Measurements from ENCODE around the gene IKZF2. TPM values are rescaled to one million over a fixed set of nuclear protein-coding genes. Genes with fewer than 3 reads are reported as not detected.

The IKZF2 gene
- total RNA-seq, 2 experiments from 2014 or later, result 20.0 to 45.1 TPM

DNA sequence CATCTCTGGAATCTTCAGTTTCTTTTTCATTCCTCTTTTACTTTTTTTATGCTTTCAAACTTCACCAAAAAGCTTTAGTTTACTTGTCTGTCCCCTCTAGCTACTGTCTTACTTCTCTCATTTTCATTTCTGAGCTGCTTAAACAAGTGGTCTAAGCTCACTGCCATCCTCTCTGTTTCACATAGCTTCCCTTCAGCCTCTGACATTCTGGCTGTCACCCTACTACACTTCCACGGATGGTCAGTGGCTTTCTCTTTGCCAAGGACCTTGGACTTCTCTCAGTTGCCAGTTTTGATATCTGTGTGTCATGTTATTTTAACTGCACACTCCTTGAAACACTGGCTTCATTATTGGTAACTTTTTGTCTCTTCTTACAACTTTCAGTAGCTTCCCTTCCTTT, 176.1 kb downstream of the IKZF2 start:
- no peak overlapping the region for H2AFZ ChIP-seq (ENCODE audit: low read length)
- no peak overlapping the region for H3K4me3 ChIP-seq (ENCODE audit: low read depth, low read length, poor library complexity, severe bottlenecking)
- no peaks in the 10 kb centered on the region for H3K79me2 ChIP-seq (ENCODE audit: insufficient read depth, low read depth, low read length)
- CTCF ChIA-PET (ENCODE audit: unreplicated experiment), result interaction anchor here (1.0 kb wide), 1 partner anchor 177 kb away, joined by 3 read pairs; no protein-coding TSS in a partner anchor
- no peaks in the 10 kb centered on the region for H3K9me2 ChIP-seq (ENCODE audit: insufficient read depth, low read length)
- H3K9me3 ChIP-seq (ENCODE audit: low read length), result no peaks in the 10 kb centered on the region
- BruUV-seq (replicated peaks), result no TSS peak
- H3K4me2 ChIP-seq (ENCODE audit: low read length), result no peak overlapping the region
- no peaks in the 10 kb centered on the region for H3K36me3 ChIP-seq (ENCODE audit: insufficient read depth, low read length)
- H4K20me1 ChIP-seq (ENCODE audit: insufficient read depth, low read length), result no peaks in the 10 kb centered on the region
- no peak for DNase-seq (ENCODE audit: low spot score)
- H3K27ac ChIP-seq (ENCODE audit: low read depth, low read length, poor library complexity, severe bottlenecking), result no peak overlapping the region
- POLR2A ChIA-PET, result interaction anchor here (0.6 kb wide), 1 partner anchor 1425 kb away, joined by 3 read pairs; no protein-coding TSS in a partner anchor
- no peaks in the 10 kb centered on the region for H3K4me1 ChIP-seq (ENCODE audit: insufficient read depth, low read length, poor library complexity, severe bottlenecking)
- intact Hi-C loops (cut with micrococcal nuclease; ENCODE audit: unreplicated experiment), result no loop called here
- TF ChIP-seq, protein P1, sequence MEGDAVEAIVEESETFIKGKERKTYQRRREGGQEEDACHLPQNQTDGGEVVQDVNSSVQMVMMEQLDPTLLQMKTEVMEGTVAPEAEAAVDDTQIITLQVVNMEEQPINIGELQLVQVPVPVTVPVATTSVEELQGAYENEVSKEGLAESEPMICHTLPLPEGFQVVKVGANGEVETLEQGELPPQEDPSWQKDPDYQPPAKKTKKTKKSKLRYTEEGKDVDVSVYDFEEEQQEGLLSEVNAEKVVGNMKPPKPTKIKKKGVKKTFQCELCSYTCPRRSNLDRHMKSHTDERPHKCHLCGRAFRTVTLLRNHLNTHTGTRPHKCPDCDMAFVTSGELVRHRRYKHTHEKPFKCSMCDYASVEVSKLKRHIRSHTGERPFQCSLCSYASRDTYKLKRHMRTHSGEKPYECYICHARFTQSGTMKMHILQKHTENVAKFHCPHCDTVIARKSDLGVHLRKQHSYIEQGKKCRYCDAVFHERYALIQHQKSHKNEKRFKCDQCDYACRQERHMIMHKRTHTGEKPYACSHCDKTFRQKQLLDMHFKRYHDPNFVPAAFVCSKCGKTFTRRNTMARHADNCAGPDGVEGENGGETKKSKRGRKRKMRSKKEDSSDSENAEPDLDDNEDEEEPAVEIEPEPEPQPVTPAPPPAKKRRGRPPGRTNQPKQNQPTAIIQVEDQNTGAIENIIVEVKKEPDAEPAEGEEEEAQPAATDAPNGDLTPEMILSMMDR (conservative IDR thresholded peaks at IDR 0.05; ENCODE audit: low read length), result no peak
- TF ChIP-seq EZH2phosphoT487 (IDR thresholded peaks at IDR 0.05; ENCODE audit: borderline replicate concordance, low read depth, low read length), result no peak

DNA sequence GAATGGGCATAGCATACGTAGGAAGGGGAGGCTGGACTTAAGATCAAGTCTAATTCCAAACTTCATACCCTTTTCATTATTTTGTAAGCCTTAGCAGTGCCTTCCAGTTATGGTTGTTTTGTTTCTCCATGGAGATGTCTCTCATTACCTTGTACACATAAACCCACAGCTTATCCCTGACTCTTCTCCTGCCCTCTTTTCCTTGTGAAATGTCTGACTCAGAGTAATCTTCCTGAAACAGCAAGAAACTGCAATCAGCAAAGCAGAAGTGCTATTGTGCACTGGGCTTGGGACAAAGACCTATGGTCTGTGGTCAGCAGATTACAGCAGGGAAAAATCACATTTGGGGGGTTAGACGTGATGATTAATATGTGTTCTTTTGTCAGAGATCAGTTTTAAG, 176.7 kb downstream of the IKZF2 start:
- H2AFZ ChIP-seq (ENCODE audit: low read length), result no peak overlapping the region
- no peaks in the 10 kb centered on the region for H3K79me2 ChIP-seq (ENCODE audit: insufficient read depth, low read depth, low read length)
- POLR2A ChIA-PET, result interaction anchor here (0.6 to 0.7 kb wide), 2 partner anchors 956 to 1425 kb away, joined by 3 read pairs; no protein-coding TSS in a partner anchor
- BruUV-seq (replicated peaks), result no TSS peak
- H3K9me2 ChIP-seq (ENCODE audit: insufficient read depth, low read length), result no peaks in the 10 kb centered on the region
- no peaks in the 10 kb centered on the region for H3K4me1 ChIP-seq (ENCODE audit: insufficient read depth, low read length, poor library complexity, severe bottlenecking)
- H3K4me3 ChIP-seq (ENCODE audit: low read depth, low read length, poor library complexity, severe bottlenecking), result no peak overlapping the region
- H4K20me1 ChIP-seq (ENCODE audit: insufficient read depth, low read length), result no peaks in the 10 kb centered on the region
- H3K36me3 ChIP-seq (ENCODE audit: insufficient read depth, low read length), result no peaks in the 10 kb centered on the region
- H3K9me3 ChIP-seq (ENCODE audit: low read length), result no peaks in the 10 kb centered on the region
- CTCF ChIA-PET (ENCODE audit: unreplicated experiment), result interaction anchor here (1.0 kb wide), 1 partner anchor 178 kb away, joined by 3 read pairs; no protein-coding TSS in a partner anchor
- intact Hi-C loops (cut with micrococcal nuclease; ENCODE audit: unreplicated experiment), result no loop called here
- no peak overlapping the region for H3K4me2 ChIP-seq (ENCODE audit: low read length)
- no peak overlapping the region for H3K27ac ChIP-seq (ENCODE audit: low read depth, low read length, poor library complexity, severe bottlenecking)
- no peak for DNase-seq (ENCODE audit: low spot score)
- TF ChIP-seq, protein P1 (conservative IDR thresholded peaks at IDR 0.05; ENCODE audit: low read length), result no peak
- TF ChIP-seq EZH2phosphoT487 (IDR thresholded peaks at IDR 0.05; ENCODE audit: borderline replicate concordance, low read depth, low read length), result no peak

DNA sequence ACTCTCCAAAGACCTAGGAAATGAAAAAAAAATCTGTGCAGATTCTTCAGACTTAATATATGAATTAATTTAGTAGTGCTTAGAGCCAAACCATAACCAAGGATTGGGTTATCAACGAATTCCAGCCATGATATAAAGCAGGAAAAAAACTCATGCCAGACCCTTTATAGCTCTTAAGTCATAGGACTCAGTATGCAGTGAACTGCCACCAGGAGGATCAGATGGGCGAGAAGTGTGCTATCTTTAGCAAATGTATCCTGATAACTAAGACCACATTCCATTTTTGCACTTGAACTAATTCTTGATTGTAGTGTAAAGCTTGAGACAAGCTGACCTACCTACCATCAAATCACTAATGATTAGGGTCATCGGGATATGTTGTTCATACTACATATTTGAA, 178.1 kb downstream of the IKZF2 start:
- Histone ChIP-seq H3K4me3 (ENCODE audit: low read depth, low read length, poor library complexity, severe bottlenecking) (no peak overlapping the region), H4K20me1 (ENCODE audit: insufficient read depth, low read length) (no peaks in the 10 kb centered on the region), H3K4me2 (ENCODE audit: low read length) (no peak overlapping the region), H3K9me2 (ENCODE audit: insufficient read depth, low read length) (no peaks in the 10 kb centered on the region), H3K9me3 (ENCODE audit: low read length) (no peaks in the 10 kb centered on the region), H3K4me1 (ENCODE audit: insufficient read depth, low read length, poor library complexity, severe bottlenecking) (no peaks in the 10 kb centered on the region), H3K36me3 (ENCODE audit: insufficient read depth, low read length) (no peaks in the 10 kb centered on the region), H3K79me2 (ENCODE audit: insufficient read depth, low read depth, low read length) (no peaks in the 10 kb centered on the region), H3K27ac (ENCODE audit: low read depth, low read length, poor library complexity, severe bottlenecking) (no peak overlapping the region), H2AFZ (ENCODE audit: low read length) (no peak overlapping the region)
- TF ChIP-seq EZH2phosphoT487 (IDR thresholded peaks at IDR 0.05; ENCODE audit: borderline replicate concordance, low read depth, low read length), result no peak
- TF ChIP-seq, protein P1 (conservative IDR thresholded peaks at IDR 0.05; ENCODE audit: low read length), result no peak
- ChIA-PET CTCF (ENCODE audit: unreplicated experiment) (no interaction called here), POLR2A (interaction anchor here (0.6 to 1.4 kb wide), 3 partner anchors 19 to 234 kb away, joined by 3 to 4 read pairs (median 3); no protein-coding TSS in a partner anchor)
- intact Hi-C loops (cut with micrococcal nuclease; ENCODE audit: unreplicated experiment), result no loop called here
- DNase-seq (ENCODE audit: low spot score), result no peak
- BruUV-seq (replicated peaks), result no TSS peak

Measured in OCI-LY7 (cell line).